ENCODE measurements around the gene ORC6.
"Not testable (repeated sequence)": the region's sequence is repeated elsewhere in the genome, so short reads cannot be mapped to it uniquely, and the experiment has no call there.

The ORC6 gene, protein sequence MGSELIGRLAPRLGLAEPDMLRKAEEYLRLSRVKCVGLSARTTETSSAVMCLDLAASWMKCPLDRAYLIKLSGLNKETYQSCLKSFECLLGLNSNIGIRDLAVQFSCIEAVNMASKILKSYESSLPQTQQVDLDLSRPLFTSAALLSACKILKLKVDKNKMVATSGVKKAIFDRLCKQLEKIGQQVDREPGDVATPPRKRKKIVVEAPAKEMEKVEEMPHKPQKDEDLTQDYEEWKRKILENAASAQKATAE

DNA sequence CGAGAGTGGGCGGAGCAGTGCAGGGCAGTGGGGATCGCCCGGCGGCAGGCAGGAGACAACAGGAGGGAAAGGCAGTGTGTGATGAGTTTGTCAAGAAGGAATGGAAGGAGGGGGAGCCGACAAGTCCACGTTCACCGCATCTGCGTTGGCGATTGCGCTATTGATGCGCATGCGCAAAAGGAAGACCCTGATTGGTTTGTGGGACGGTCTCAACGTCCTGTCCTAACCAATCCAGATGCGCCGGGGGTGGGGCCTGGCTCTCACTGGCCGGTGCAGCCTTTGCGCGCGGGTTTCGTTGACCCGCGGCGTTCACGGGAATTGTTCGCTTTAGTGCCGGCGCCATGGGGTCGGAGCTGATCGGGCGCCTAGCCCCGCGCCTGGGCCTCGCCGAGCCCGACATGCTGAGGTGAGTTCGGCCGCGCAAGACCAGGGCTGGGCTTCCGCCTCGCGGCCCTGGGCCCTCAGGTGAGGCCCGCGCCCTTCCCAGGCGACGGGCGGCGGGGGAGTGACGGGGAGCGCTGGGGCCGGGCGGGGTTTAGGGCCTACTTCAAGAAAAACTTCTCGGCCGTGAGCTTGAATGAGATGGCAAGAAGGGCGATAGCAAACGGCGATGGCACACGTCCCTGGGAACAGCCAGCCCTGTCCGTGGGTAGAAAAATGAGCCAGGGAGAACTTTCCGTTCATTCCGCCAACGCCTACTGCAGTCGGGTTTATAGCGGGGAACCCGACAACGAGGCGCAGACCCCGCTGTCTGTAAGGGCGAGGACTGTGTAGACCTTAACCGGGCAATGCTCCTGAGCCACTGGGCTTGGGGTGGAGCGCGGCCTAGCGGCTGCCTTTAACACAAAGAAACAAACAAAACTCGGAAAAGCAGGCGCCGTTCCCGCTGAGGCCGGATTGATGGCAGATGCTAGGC, at the start of gene ORC6:
ORC6 (plus strand) TSS at position 295 of the 916 bp plus-strand sequence; CDS start at position 342, 47 bp downstream.
- peak; percentile 95 to 99 (median 96) for DNase-seq

DNA sequence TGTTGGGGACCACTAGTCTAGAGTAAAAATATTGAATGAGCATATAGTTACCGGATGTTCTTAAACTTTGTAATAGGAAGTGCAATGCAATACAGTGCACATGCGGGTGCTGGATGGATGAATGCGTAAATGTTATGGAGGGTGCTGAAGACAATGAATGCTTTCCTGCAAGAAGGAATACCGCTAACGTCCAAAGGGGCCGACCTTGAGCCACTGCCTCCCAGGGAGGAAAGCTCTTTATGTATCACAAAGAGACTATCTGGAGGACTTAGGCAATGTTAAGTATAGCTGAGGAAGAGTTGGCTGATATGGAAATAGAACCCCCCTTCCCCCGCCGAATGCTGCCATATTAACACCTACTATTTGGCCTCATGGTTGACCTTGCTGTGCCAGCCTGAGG, 40.8 kb upstream of the ORC6 start:
- DNase-seq = no peak

DNA sequence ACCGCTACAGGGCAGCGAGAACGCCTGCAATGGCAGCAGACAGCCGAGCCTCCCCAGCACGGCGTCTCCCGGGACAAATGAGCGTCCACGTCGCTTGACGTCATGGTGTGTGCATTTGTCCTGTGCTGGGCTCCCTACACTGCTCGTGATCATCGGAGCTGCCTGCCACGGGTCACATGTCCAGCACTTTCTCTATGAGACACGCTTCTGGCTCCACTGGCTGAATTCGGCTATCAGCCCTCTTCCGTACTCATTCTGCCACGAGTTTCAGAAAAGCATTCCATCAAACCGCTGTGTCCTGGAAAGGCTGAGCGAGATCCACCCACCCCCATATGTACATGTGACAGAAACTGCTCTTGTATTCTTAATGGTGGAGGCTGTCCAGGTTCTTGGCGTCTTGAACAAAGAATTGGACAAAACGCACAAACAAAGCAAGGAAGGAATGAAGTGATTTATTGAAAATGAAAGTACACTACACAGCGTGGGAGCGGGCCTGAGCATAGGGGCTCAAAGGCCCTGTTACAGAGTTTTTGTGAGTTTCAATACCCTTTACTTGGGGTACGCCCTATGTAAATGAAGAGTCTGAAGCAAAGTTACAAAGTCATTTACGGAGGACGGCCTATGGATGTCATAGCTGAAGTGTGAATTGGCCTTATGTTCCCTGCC, 39.7 kb upstream of the ORC6 start:
- no peak for DNase-seq

DNA sequence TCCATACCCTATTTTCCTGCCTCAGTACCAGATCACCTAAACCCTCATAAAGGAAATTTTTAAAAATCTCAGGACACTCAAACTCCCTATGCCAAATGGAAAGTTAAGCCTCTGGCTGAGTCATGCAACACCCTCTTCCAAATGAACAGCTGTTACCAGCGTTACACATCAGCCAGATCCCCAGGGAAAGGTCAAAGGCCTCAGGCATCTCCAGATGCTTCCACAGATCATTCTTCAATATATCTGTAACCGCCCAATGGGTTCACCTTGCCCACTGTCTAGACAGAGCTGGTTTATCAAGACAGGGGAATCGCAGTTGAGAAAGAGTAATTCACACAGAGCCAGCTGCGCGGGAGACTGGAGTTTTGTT, 39.2 kb upstream of the ORC6 start:
- DNase-seq = no peak

DNA sequence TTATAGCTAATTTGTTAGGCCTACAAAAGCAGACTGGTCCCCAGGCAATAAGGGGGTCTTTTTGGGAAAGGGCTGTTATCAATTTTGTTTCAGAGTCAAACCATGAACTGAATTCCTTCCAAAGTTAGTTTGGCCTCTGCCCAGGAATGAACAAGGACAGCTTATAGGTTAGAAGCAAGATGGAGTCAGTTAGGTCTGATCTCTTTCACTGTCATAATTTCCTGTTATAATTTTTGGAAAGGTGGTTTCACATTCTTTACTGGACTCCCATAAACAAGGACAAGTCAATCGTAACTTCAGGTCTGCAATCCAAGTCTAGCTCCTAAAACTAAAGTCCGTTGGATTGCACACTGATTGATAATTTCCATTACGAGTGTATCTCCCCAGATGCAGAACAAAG, 38.2 kb upstream of the ORC6 start:
- no peak for DNase-seq

DNA sequence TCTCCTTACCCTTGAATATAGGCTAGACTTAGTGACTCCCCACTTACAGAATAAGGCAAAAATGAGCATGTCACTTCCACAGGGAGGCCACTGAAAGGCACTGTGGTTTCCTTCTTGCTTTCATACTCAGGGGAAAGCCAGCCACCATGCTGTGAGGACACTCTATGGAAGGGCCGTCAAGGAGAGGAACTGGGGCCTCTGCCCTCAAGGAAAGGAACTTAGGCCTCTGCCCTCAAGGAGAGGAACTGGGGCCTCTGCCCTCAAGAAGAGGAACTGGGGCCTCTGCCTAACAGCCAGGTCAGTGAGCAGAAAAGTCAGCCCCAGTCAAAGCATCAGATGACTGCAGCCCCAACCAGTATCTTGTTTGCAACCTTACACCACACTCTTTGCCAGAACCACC, 30.5 kb upstream of the ORC6 start:
- DNase-seq = no peak

DNA sequence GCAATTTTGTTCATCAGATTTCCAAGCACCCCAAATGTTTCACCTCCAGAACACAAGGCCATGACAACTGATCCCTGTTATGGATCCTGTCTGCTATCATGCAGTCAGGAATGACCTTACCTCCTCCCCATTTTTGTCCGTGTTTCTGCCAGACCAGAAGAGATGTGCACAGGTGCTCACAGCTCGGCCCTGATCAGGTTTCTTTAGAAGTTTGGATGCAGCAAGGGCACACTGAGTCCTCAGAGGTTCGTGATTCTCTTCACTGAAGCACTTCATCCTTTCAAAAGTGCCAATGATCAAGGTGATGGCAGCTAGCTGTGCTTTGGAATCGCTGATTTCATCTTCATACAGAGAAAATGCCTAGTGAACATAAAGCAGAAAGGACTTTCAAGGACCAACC, 27.3 kb upstream of the ORC6 start:
- no peak for DNase-seq

DNA sequence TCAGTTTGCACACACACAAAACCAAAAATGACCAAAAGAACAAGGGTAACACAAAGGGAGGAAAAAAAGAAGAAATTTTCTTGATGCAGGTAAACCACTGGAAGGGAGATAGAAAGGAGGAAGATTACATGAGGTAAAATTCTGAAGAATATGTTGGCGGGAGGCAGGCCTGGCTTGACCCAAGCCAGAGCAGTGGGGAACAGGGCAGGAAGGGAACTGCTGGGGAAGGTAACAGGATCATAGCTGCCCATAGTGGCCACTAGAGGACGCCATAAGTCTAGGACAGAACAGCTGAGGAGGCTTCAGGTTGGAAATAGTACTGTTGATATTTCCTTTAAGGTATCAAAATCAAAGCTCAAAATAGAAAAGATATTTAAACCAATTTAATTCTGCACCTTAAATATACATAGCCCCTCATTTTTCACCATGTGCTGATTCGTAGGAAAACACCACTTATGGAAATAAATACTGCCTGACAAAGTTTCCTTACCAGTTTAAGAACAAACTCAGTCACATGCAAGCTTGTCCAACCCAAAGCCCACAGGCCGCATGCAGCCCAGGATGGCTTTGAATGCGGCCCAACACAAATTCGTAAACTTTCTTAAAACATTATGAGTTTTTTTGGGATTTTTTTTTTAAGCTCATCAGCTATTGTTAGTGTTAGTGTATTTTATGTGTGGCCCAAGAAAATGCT, 16.0 kb upstream of the ORC6 start:
- no peak for DNase-seq

DNA sequence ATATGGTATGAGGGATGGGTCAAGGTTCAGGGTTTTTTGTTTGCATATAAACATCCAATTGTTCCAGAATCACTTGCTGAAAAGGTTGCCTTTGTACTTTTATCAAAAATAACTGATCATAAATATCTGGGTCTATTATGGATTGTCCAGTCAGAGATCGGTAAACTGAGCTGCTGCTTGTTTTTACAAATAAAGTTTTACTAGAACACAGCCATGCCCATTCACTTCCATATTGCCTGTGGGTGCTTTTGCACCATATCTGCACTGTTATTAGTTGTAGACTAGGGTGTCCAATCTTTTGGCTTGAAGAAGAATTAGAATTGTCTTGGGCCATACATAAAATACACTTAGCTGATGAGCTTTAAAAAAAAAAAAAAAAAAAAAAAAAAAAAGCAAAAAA, 11.5 kb upstream of the ORC6 start:
- DNase-seq = not testable (repeated sequence)

DNA sequence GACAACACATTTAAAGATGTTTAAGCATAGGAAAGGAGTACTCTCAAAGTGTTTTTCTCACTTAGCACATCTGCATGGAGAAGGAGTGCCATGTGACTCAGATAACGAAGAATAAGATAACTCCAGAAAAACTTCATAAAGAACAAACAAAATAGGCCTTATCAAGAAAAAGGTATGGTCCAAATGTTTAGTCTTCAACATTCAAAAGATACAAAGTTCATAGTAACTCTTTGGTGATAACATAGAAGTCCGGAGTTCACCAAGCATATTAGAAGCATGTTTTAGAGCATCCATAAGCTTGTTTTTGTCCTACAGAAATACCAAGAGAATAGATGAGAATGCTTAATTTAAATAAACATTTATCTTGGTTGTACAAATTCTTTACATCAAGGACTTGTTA, 7.6 kb upstream of the ORC6 start:
- DNase-seq = not testable (repeated sequence)

DNA sequence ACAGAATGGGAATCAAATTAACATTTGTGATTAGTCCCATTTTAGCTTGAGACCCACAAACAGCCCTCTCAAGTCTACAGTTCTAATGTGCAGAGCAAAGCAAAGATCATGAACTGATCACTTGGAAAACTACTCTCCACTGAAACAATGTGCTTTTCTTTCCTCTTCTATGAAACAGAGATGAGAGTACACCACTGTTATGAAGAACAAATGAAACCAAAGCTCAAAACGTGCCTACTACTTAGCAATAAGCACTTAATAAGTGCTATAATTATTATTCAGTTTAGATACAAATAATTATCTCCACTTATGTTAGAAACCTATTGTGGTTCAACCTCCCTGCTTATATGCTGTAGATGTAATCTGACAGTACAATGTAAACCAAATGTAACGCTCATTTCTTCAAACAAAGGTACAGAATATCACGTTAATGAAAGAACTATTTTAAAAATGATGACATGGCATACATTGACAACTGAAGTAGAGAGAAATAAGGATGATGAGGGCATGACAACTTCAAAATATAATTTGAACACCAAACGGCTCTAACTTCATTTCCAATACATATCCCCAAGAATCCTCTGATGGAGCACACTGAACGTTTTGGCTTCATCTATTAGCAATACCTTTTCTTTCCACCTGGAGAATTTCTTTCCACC, 2.5 kb upstream of the ORC6 start:
- DNase-seq = no peak

DNA sequence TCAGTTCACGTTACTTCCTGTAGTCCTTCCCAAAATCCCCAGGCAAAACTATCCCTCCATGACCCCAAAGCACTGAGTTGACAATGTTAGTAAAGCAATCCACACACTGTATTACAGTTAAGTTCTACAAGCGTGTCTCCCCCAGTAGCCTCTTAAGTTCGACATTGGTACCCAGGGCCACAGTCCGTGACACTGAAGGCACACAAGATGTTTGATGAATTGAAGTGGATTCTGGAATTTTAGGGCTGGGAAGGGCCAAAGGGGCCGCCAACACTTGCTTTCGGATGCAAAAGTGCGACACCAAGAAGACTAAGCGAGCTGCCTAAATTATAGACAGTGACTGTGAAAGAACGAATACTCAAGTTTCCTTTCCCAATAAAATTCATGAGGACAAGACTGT, 2.0 kb upstream of the ORC6 start:
- DNase-seq = no peak

DNA sequence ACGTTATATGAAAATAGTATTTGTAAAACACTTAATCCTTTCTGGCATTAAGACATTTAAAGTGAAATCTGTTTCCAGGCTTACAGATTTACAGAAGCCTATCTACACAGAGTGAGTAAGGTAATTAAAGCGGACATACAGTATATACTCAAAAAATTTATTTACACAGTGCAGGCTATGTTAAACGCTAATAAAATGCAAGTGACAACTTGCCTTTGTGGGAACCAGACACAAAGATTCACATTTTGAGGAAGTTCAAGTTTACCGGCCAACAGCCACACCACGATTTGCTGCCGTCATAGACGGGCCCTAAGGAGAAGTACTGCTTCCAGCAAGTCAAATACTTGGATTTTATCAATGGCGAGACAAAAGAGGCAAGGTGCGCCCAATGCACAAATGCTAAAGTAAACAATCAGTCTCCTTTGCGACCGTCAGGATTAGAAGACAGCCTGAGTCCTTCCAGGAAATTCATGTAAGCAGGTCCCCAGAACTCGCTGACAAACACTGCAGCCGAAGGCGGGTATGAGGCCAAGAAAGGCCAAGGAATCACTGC, 1.3 kb upstream of the ORC6 start:
- no peak for DNase-seq

DNA sequence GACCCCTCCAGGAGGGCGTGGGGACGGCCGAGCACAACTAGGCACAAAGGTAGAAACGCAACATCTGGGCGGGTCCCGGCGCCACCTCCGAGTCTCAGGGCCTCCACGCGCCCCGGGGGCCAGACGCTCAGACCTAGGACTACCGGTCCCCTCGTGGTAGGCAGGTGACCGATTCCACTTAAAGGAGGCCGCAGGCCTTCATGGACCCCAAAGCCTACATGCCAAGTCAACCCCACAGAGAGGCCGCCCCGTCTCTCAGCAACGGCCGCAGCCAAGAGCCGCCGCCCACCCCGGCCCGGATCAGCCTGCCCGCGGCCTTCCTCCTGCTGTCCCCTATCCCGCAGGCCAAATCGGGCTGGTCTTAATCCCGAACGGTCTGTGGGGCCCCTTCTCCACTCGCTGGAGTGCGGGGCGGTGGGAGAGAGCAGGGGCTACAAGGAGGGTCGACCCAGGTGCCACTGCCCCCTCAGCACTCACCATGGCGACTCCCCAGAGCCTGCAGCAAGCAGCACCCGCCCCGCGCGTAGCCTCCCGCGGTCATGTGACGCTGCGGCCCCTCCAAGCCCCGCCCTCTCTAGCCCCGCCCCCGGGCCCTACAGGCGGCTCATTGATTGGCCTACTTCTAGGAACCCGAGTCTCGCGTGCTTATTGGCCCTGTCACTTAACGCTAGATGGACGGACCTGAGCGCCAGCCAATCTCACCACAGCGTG, 650 bp upstream of the ORC6 start, which contains the start of gene VPS35:
VPS35 (minus strand) TSS at position 525 of the 711 bp plus-strand sequence; CDS start at position 480, 45 bp downstream.
- peak; percentile 99 to 100 (median 100) for DNase-seq

DNA sequence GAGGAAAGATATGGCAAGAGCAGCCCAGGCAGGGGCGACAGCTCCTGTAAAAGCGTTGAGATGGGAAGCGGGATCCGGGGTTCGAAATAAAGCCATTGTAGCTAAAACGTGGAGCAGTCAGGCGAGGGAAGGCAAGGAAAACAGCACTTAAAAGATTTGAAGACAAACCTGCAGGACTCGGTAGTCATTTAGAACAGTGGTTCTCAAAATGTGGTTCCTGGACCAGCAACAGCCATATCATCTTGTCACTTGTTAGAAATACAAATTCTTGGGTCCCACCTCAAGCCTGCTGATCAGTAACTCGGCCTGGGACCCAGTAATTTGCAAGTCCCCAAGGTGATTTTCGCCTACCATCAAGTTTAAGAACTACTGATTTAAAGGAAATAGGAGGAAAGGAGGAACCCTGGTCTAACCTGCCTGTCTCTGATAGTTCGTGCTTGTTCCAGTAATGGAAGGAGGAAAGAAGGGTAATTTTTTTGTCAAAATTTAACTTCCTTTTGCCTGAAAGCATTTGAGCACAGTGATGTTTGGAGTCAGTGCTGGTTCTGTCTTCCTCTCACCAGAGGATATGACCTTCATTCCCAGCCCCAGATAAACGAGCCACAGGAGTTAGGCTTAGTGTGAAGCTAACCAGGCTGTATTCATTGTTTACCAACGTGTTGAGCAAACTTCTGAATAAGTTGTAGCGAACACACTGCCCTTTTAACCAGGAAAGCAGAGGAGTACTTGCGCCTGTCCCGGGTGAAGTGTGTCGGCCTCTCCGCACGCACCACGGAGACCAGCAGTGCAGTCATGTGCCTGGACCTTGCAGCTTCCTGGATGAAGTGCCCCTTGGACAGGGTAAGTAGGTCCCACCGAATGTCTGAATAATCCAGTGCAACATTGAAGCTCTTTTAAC, 1.1 kb downstream of the ORC6 start:
- no peak for DNase-seq

DNA sequence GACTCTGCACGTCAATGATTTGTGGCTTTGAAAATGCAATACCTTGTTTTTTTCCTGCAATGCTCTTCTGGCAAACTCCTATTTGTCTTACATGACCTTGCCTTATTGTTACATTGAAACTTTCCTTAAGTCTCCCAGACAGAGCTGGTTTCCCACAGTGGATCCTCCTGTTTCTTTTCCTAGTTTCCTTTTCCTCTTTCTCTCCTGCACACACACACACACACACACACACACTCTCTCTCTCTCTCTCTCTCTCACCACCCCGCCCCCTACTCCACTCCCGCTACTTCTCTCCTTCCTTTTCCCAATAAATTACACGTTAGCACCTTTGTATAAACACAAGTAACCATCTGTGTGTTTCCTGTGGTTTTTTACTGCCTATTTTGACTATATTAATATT, 2.3 kb downstream of the ORC6 start:
- no peak for DNase-seq

DNA sequence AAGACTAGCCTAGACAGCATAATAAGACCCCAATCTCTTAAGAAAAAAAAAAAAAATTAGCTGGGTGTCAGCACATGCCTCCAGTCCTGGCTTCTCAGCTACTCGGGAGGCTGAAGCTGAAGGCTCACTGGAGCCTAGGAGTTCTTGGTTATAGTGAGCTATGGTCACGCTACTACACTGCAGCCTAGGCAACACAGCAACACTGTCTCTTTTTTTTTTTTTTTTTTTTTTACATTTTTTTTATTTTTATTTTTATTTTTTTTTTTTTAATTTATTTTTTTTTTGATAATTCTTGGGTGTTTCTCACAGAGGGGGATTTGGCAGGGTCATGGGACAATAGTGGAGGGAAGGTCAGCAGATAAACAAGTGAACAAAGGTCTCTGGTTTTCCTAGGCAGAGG, 4.1 kb downstream of the ORC6 start:
- no peak for DNase-seq

DNA sequence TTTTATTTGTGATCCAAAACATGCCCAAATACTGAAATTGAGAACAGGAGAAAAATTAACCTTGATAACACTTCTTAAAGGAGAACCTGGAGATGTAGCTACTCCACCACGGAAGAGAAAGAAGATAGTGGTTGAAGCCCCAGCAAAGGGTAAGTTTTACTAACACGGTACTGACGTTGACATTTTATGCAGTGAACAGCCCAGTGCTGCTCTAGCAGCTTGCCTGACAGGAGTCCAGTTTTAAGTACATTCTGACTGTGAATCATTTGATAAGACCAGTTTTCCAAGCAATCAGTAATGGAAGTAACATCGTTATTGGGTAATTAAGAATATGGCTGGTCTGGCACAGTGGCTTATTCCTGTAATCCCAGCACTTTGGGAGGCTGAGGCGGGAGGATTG, 6.5 kb downstream of the ORC6 start:
- no peak for DNase-seq

DNA sequence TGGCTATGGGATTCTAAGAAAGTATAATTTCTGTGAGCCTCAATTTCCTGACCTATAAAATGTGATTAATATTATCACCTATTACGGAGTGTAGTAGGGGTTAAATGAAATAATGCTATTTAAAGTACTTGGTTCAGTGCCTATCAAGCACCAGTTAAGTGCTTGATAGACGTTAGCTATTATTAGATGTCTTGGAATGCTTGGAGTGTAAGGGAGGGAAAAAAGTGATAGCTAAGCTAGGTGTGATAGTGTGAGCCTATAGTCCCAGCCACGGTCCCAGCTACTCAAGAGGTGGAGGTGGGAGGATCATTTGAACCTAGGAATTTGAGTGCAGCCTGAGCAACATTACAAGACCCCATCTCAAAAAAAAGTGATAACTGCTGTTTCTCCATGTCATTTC, 7.5 kb downstream of the ORC6 start:
- no peak for DNase-seq

DNA sequence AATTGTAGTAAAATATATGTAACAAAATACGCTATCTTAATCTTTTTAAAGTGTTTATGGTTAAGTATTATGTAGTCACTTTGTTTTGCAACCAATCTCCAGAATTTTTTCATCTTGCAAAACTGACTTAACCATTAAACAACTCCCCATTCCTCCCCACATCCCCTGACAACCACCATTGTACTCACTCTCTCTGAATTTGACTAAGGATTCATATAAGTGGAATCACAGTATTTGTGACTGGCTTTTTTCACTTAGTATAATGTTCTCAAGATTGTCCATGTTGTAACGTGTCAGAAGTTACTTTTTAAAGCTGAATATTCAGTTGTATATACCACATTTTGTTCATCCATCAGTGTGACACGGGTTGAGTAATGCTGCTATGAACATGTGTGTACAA, 10.6 kb downstream of the ORC6 start:
- DNase-seq = no peak

Data from activated naive CD4-positive, alpha-beta T cell (primary cell).